WTC11 (cell line): Measurements from ENCODE around the gene KCNT1.

Source experiments
- CBFB ChIP-seq: sonication (generic); formaldehyde crosslinking; IDR thresholded peaks from 2 replicates; pipeline ENCODE4 v1.8.1; 2022; ENCODE audit warnings: mild to moderate bottlenecking, low read depth, missing genetic modification reagents
- ETV6 ChIP-seq: sonication (generic); formaldehyde crosslinking; IDR thresholded peaks from 2 replicates; pipeline ENCODE4 v1.8.1; 2022; ENCODE audit warnings: mild to moderate bottlenecking, missing genetic modification reagents
- TF ChIP-seq, protein P1 (sequence below): fragments of 200-600 bp; IDR thresholded peaks from 2 replicates; pipeline ENCODE4 v1.8.0; 2022; ENCODE audit warnings: antibody characterized with exemption
- TF ChIP-seq, protein P2 (sequence below): sonication (generic); formaldehyde crosslinking; IDR thresholded peaks from 2 replicates; pipeline ENCODE4 v1.8.1; 2023; ENCODE audit warnings: mild to moderate bottlenecking, missing genetic modification reagents, borderline replicate concordance
- TF ChIP-seq, protein P3 (sequence below): sonication (generic); formaldehyde crosslinking; IDR thresholded peaks from 2 replicates; pipeline ENCODE4 v1.8.0; 2022; ENCODE audit warnings: mild to moderate bottlenecking, missing genetic modification reagents

DNA sequence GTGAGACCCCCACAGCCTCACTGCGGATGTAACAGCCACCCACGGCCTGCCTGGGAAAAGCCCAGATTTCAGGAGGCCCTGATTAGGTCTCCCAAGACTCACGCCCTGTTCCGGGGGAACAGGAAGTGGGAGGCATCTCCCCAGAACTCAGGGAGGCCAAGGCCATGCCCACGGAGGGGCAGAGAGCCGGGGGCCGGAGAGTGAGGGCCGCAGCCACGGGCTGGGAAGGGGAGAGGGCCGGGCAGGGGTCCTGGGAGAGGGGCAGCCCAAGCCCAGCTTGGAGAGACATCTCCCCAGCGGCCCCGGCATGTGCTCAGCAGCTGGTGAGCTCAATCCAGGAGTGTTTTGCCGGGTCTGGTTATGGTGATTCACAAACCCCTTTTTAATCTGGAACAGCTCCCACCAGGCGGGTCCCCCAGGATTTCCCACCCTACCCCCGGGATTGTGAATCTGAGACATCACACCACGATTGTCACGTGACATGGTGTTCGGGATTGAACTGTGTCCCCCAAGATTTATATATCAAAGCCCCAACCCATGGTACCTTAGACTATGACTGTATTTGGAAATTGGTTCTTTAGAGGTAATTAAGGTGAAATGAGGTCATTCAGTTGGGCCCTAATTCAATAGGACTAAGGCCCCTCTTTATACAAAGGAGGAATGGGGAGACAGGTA is 26.6 kb downstream of the KCNT1 start:
- TF ChIP-seq ETV6 (CRISPR knock-in tag) (no peak), CBFB (CRISPR knock-in tag) (no peak)
- TF ChIP-seq, protein P1, sequence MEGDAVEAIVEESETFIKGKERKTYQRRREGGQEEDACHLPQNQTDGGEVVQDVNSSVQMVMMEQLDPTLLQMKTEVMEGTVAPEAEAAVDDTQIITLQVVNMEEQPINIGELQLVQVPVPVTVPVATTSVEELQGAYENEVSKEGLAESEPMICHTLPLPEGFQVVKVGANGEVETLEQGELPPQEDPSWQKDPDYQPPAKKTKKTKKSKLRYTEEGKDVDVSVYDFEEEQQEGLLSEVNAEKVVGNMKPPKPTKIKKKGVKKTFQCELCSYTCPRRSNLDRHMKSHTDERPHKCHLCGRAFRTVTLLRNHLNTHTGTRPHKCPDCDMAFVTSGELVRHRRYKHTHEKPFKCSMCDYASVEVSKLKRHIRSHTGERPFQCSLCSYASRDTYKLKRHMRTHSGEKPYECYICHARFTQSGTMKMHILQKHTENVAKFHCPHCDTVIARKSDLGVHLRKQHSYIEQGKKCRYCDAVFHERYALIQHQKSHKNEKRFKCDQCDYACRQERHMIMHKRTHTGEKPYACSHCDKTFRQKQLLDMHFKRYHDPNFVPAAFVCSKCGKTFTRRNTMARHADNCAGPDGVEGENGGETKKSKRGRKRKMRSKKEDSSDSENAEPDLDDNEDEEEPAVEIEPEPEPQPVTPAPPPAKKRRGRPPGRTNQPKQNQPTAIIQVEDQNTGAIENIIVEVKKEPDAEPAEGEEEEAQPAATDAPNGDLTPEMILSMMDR = no peak
- TF ChIP-seq, protein P2, sequence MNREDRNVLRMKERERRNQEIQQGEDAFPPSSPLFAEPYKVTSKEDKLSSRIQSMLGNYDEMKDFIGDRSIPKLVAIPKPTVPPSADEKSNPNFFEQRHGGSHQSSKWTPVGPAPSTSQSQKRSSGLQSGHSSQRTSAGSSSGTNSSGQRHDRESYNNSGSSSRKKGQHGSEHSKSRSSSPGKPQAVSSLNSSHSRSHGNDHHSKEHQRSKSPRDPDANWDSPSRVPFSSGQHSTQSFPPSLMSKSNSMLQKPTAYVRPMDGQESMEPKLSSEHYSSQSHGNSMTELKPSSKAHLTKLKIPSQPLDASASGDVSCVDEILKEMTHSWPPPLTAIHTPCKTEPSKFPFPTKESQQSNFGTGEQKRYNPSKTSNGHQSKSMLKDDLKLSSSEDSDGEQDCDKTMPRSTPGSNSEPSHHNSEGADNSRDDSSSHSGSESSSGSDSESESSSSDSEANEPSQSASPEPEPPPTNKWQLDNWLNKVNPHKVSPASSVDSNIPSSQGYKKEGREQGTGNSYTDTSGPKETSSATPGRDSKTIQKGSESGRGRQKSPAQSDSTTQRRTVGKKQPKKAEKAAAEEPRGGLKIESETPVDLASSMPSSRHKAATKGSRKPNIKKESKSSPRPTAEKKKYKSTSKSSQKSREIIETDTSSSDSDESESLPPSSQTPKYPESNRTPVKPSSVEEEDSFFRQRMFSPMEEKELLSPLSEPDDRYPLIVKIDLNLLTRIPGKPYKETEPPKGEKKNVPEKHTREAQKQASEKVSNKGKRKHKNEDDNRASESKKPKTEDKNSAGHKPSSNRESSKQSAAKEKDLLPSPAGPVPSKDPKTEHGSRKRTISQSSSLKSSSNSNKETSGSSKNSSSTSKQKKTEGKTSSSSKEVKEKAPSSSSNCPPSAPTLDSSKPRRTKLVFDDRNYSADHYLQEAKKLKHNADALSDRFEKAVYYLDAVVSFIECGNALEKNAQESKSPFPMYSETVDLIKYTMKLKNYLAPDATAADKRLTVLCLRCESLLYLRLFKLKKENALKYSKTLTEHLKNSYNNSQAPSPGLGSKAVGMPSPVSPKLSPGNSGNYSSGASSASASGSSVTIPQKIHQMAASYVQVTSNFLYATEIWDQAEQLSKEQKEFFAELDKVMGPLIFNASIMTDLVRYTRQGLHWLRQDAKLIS (CRISPR knock-in tag) = no peak
- TF ChIP-seq, protein P3, sequence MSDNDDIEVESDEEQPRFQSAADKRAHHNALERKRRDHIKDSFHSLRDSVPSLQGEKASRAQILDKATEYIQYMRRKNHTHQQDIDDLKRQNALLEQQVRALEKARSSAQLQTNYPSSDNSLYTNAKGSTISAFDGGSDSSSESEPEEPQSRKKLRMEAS (CRISPR knock-in tag) = no peak
